Hepatocyte (in vitro differentiated cells): ENCODE measurements around the gene SPOUT1.
"Not testable (repeated sequence)": the region's sequence is repeated elsewhere in the genome, so short reads cannot be mapped to it uniquely, and the experiment has no call there.

Experiments used
- EZH2 ChIP-seq: fragments of 200-600 bp; sonication (generic); IDR thresholded peaks from 2 replicates; pipeline ENCODE4 v1.6.1; 2016; ENCODE audit warnings: antibody characterized with exemption, mild to moderate bottlenecking, borderline replicate concordance
- TF ChIP-seq, protein P1 (sequence below): fragments of 200-600 bp; sonication (generic); IDR thresholded peaks from 2 replicates; pipeline ENCODE4 v1.5.1; 2016; ENCODE audit warnings: antibody characterized with exemption, mild to moderate bottlenecking; ENCODE audit not compliant: poor library complexity

DNA sequence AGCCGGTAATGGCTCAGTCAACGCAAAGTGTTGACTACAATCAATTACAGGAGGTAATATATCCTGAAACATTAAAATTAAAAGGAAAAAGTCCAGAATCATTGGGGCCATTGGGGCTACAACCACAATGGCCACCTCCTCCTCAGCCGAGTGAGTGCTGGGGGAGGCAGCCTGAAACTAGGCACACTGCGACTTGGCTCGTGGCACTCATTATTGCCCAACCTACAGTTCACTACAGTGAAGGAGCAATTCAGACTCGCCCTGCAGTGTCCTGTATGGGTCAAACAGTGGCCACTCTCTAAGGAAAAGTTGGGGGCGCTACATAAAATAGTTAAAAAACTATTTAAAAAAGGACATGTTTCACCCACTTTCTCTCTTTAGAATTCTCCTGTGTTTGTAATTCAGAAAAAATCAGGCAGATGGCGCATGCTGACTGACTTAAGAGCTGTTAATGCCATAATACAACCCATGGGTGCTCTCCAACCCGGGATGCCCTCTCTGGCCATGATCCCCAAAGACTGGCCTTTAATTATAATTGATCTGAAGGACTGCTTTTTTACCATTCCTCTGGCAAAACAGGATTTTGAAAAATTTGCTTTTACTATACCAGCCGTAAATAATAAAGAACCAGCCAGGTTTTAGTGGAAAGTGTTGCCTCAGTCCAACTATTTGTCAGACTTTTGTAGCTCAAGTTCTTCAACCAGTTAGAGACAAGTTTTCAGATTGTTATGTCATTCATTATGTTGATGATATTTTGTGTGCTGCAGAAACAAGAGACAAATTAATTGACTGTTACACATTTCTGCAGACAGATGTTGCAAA is 22.4 kb upstream of the SPOUT1 start:
- TF ChIP-seq, protein P1, sequence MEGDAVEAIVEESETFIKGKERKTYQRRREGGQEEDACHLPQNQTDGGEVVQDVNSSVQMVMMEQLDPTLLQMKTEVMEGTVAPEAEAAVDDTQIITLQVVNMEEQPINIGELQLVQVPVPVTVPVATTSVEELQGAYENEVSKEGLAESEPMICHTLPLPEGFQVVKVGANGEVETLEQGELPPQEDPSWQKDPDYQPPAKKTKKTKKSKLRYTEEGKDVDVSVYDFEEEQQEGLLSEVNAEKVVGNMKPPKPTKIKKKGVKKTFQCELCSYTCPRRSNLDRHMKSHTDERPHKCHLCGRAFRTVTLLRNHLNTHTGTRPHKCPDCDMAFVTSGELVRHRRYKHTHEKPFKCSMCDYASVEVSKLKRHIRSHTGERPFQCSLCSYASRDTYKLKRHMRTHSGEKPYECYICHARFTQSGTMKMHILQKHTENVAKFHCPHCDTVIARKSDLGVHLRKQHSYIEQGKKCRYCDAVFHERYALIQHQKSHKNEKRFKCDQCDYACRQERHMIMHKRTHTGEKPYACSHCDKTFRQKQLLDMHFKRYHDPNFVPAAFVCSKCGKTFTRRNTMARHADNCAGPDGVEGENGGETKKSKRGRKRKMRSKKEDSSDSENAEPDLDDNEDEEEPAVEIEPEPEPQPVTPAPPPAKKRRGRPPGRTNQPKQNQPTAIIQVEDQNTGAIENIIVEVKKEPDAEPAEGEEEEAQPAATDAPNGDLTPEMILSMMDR, result peak; percentile 52
- not testable (repeated sequence) for TF ChIP-seq EZH2
